GM21447 (cell line): ENCODE data around the gene GP1BA.
"Not testable (repeated sequence)": the region's sequence is repeated elsewhere in the genome, so short reads cannot be mapped to it uniquely, and the experiment has no call there.

Experiments used
- ATAC-seq: cut with Tn5 transposase; IDR thresholded peaks from one replicate; pipeline ENCODE4 v1.9.1; 2021; ENCODE audit not compliant: unreplicated experiment

The GP1BA gene

GRCh38 chr17:4901108-4901647 is 30.9 kb upstream of the GP1BA start:
- ATAC-seq: no peak

- no peak for ATAC-seq
Observed at GRCh38 chr17:4901648-4902344, 30.3 kb upstream of the GP1BA start.

GRCh38 chr17:4902540-4902939 is 29.5 kb upstream of the GP1BA start:
- ATAC-seq: no peak

DNA sequence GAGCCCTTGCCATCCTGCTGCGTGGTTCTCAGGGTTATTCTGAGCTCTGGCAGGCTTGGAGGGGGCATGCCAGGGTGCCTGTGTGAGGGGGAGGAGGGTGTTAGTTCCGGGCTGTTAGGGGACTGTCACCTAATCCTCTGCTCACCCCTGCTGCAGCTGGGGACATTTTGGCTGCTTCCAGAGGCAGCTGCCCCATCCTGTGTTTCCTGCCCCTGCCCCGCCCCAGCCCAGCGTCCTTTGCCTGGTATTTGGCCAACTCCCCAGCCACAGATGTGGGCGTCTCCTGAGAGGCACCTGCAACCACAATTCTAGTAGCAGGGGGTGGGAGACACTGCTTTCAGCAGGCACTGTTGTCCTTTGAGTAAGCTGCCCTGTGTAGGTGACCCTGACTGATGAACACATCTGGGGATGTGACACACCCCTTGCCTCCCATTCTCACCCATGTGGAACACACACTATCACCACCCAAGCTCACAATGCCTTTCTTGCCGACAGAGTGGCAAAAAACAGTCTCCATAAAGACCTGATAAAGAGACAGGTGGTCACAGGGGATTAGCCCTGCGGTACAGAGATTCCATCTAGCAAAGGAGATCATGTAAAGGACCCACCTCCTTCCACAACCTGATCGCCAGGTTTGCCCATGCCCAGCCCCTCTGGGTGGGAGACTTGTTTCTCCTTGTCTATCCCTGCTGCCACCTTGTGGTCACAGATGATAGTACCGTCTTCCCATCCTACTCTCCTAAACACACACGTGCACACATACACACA is 28.8 kb upstream of the GP1BA start, which contains the start of gene CHRNE:
Gene CHRNE (minus strand): TSS at position 48 of the 768 bp plus-strand sequence. CDS start 35 bp downstream, at position 13.
- ATAC-seq: no peak

GRCh38 chr17:4906642-4907041 is 25.4 kb upstream of the GP1BA start:
- not testable (repeated sequence) for ATAC-seq

DNA sequence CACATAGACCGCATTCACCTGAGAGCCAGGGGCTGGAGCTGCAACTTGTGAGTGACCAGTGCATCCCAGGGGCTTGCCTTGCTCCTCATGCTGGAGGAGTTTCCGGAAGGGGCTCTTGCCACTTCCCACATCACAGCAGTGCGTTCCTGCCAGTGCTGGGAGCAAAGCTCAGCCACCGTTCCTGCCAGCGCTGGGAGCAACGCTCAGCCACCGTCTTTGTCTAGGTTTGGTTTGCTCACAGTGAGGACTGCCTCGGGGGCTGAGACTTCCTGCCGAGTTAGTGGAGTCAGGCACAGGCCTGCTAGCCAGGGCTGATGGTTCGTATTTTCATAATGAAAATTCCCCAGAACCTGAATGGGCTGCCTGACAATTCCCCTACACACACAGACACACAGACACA is 23.8 kb upstream of the GP1BA start:
- ATAC-seq: no peak

GRCh38 chr17:4908711-4909496 is 23.2 kb upstream of the GP1BA start:
- ATAC-seq: peak; percentile 67

- ATAC-seq: no peak
Observed at GRCh38 chr17:4913994-4914393, 18.1 kb upstream of the GP1BA start.

DNA sequence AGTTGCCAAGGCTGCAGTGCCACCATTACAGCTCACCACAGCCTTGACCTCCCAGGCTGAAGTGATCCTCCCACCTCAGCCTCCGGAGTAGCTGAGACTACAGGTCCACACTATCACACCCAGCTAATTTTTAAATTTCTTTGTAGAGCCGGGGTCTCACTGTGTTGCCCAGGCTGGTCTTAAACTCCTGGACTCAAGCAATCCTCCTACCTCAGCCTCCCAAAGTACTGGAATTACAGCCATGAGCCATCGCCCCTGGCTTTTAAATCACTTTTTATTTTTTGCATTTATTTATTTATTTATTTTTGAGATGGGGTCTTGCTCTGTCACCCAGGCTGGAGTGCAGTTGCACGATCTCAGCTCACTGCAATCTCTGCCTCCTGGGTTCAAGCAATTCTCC is 17.5 kb upstream of the GP1BA start:
- not testable (repeated sequence) for ATAC-seq

DNA sequence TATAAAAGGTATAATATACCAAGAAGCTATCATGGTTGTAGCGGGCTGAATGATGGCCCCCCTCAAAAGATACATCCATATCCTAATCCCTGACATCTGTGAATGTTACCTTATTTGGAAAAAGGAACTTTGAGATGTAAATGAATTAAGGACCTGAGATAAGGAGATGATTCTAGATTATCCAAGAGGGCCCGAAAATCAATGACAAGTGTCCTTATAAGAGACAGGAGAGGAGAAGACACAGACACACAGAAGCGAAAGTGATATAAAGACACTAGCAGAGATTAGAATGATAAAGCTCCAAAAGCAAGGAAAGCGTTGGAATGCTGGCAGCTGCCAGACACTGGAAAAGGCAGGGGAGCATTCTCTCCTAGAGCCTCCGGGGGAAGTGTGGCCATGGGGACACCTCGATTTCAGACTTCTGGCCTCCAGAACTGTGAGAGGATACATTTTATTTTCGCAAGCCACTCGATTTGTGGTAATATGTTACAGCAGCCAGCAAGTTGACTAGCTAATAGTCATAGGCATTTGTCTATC is 12.5 kb upstream of the GP1BA start:
- no peak for ATAC-seq

GRCh38 chr17:4920351-4921048 is 11.6 kb upstream of the GP1BA start:
- no peak for ATAC-seq

DNA sequence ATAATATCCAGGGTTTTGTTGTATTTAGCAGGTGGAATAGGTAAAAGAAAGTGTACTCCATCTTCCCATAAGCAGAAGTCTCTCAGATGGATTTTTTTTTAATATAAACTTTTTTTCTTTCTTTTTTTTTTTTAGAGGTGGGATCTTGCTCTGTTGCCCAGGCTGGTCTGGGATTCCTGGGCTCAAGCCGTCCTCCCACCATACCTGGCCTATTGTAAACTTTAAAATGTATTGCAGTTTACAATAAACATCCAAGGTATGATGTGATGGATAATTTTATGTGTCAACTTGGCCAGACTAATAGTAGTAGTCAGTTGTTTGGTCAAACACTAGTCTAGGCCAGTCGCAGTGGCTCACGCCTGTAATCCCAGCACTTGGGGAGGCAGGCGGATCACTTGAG is 10.8 kb upstream of the GP1BA start:
- no peak for ATAC-seq

- not testable (repeated sequence) for ATAC-seq
Observed at GRCh38 chr17:4926577-4927335, 5.3 kb upstream of the GP1BA start.

DNA sequence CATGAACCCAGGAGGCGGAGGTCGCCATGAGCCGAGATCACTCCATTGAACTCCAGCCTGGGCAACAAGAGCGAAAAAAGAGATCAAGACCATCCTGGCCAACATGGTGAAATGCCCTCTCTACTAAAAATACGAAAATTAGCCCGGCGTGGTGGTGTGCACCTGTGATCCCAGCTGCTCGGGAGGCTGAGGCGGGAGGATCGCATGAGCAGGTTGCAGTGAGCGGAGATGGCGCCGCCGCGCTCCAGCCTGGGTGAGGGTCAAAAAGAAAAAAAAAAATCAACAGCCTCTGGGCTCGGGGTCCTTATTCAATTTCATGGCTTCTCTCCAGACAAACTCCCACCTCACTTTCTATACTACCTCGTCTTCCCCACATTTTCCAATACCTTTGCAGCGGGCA is 3.2 kb upstream of the GP1BA start:
- no peak for ATAC-seq

DNA sequence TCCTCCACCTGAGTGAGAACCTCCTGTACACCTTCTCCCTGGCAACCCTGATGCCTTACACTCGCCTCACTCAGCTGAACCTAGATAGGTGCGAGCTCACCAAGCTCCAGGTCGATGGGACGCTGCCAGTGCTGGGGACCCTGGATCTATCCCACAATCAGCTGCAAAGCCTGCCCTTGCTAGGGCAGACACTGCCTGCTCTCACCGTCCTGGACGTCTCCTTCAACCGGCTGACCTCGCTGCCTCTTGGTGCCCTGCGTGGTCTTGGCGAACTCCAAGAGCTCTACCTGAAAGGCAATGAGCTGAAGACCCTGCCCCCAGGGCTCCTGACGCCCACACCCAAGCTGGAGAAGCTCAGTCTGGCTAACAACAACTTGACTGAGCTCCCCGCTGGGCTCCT is 679 bp downstream of the GP1BA start:
- ATAC-seq: no peak

DNA sequence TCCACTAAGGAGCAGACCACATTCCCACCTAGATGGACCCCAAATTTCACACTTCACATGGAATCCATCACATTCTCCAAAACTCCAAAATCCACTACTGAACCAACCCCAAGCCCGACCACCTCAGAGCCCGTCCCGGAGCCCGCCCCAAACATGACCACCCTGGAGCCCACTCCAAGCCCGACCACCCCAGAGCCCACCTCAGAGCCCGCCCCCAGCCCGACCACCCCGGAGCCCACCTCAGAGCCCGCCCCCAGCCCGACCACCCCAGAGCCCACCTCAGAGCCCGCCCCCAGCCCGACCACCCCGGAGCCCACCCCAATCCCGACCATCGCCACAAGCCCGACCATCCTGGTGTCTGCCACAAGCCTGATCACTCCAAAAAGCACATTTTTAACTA is 1.6 kb downstream of the GP1BA start:
- ATAC-seq: no peak

DNA sequence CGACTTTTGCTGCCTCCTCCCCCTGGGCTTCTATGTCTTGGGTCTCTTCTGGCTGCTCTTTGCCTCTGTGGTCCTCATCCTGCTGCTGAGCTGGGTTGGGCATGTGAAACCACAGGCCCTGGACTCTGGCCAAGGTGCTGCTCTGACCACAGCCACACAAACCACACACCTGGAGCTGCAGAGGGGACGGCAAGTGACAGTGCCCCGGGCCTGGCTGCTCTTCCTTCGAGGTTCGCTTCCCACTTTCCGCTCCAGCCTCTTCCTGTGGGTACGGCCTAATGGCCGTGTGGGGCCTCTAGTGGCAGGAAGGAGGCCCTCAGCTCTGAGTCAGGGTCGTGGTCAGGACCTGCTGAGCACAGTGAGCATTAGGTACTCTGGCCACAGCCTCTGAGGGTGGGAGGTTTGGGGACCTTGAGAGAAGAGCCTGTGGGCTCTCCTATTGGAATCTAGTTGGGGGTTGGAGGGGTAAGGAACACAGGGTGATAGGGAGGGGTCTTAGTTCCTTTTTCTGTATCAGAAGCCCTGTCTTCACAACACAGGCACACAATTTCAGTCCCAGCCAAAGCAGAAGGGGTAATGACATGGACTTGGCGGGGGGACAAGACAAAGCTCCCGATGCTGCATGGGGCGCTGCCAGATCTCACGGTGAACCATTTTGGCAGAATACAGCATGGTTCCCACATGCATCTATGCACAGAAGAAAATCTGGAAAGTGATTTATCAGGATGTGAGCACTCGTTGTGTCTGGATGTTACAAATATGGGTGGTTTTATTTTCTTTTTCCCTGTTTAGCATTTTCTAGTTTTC is 2.3 kb downstream of the GP1BA start:
- no peak for ATAC-seq

DNA sequence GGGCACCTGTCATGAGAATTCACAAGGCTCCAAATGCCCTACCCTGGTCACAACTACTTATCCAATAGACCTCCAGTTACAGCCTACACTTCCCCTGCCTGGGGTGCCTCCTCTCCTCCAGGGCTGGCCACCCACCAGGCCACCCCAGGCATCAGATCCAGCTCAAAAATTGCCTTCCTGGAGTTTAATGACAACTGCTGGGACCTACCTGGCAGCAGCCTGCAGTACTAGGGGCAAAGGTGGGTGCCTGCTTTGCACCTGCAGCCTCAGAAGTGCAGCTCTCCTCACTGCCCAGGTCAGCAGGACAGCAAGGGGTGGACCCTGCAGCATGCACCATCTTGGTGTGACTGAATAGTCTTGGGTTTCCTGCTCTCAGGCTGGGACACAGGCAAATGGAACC is 3.6 kb downstream of the GP1BA start:
- no peak for ATAC-seq

GRCh38 chr17:4936436-4936835 is 4.4 kb downstream of the GP1BA start:
- no peak for ATAC-seq
